ENCODE results near the gene PDE11A.

The PDE11A gene

DNA sequence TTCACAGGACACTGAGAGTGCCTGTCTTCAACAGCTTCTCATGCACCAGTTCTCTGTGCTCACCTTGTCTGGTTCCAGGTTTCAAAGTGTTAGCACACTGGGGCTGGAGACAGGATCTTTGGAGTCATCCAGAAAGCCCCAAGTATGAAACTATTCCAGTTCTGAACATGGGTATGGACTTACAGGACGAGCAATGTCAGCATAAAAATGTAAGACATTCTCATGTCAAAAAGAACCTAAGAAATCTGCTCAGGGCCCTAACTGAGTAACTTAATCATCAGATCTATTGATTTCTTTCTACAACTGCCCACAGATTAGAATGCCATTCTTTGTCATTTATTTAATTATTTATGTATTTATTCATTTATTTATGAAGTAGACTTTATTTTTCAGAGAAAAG lies 495.5 kb downstream of the PDE11A start:
- no peak for DNase-seq (ENCODE audit: low read depth)
- no peak overlapping the region for H3K4me3 ChIP-seq (ENCODE audit: low read depth, low read length)

DNA sequence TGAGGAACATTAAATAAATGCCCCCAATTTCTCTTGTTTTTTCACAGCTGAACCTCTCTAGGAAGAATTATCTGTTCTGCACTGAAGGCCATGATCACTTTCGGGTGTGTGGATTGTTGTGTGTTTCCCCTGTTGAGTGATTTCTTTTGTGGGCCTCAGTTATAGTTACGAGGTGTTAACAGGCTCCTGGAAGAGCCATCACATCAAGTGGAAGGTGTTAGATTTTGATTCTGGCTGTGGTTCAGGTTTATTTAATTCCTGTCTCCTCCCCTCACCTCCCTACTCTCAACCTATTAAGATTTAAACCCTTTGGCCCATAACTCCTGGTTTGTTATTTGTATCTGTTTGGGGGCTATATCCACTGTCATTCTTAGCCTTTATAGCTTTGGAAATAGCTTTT lies 497.2 kb downstream of the PDE11A start:
- DNase-seq (ENCODE audit: low read depth), result no peak
- no peak overlapping the region for H3K4me3 ChIP-seq (ENCODE audit: low read depth, low read length)

DNA sequence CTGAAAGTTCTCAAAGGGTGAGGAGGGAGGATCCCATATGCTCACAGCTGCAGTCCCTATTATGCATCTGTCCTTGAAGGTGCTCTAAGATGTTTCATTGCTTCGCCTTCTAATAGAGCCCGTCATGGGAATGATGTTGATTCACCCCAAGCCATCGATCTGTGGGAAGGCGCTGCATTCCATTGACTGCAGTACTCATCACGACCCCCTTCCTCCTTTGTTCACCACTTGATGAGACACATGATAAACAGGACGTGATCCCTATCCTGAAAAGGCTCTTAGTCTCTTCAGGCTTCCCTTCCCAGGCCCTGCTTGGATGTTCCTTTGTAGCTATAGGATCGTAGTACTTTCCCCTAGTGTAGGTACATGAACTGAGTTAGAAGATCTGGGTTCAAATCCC lies 498.2 kb downstream of the PDE11A start:
- no peak overlapping the region for H3K4me3 ChIP-seq (ENCODE audit: low read depth, low read length)
- DNase-seq (ENCODE audit: low read depth), result no peak

All from skeletal muscle cell (primary cell).